Measurements from ENCODE around the gene CISH. TPM values are rescaled to one million over a fixed set of nuclear protein-coding genes. Genes with fewer than 3 reads are reported as not detected.

Gene CISH
- total RNA-seq, 4 donors from 2014 or later: 3.3 to 50.5 (median 20.3) TPM

GRCh38 chr3:50600141-50600753 is 11.3 kb downstream of the CISH start:
- H3K27ac ChIP-seq: peak overlapping the region; percentile 95 to 99 (median 96)
- DNase-seq (peak in 1 of 2 donors; percentile 58), ATAC-seq (no peak)
- in situ Hi-C loops (cut with MboI; ENCODE audit: low sequenced_read_pairs in 4 of 4) (loop anchor here in 1 of 4 donors (25.0 kb wide), 1 partner anchor 787 kb away; the partner anchor contains the start of genes MANF and RBM15B), intact Hi-C loops (cut with DNase I; ENCODE audit: low total_unique reads) (no loop called here)
- H3K9me3 ChIP-seq: no peaks in the 10 kb centered on the region
- peaks cover 57 to 59% of the 10 kb centered on the region in 2 donors for H3K4me1 ChIP-seq
- H3K36me3 ChIP-seq: no peaks in the 10 kb centered on the region
- no peaks in the 10 kb centered on the region for H3K27me3 ChIP-seq
- H3K4me3 ChIP-seq: no peak overlapping the region
- no peak for TF ChIP-seq POLR2A (IDR thresholded peaks at IDR 0.05)
- no peak for TF ChIP-seq CTCF (IDR thresholded peaks at IDR 0.05 in 4 of 5, conservative IDR thresholded peaks at IDR 0.05 in 1 of 5)

- H3K36me3 ChIP-seq: no peaks in the 10 kb centered on the region
- TF ChIP-seq CTCF (IDR thresholded peaks at IDR 0.05 in 4 of 5, conservative IDR thresholded peaks at IDR 0.05 in 1 of 5) (no peak), POLR2A (IDR thresholded peaks at IDR 0.05) (no peak)
- DNase-seq (no peak), ATAC-seq (no peak)
- intact Hi-C loops (cut with DNase I; ENCODE audit: low total_unique reads) (no loop called here), in situ Hi-C loops (cut with MboI; ENCODE audit: low sequenced_read_pairs in 4 of 4) (loop anchor here in 1 of 4 donors (25.0 kb wide), 1 partner anchor 788 kb away; the partner anchor contains the start of genes MANF and RBM15B)
- no peak overlapping the region for H3K4me3 ChIP-seq
- H3K4me1 ChIP-seq: peaks cover 53 to 56% of the 10 kb centered on the region in 2 donors
- no peaks in the 10 kb centered on the region for H3K27me3 ChIP-seq
- peak overlapping the region; percentile 95 to 99 (median 96) for H3K27ac ChIP-seq
- H3K9me3 ChIP-seq: no peaks in the 10 kb centered on the region
Observed at GRCh38 chr3:50599716-50600118, 11.9 kb downstream of the CISH start.

GRCh38 chr3:50599115-50599715 is 12.4 kb downstream of the CISH start:
- in situ Hi-C loops (cut with MboI; ENCODE audit: low sequenced_read_pairs in 4 of 4) (no loop called here), intact Hi-C loops (cut with DNase I; ENCODE audit: low total_unique reads) (no loop called here)
- H3K4me1 ChIP-seq: peaks cover 48 to 51% of the 10 kb centered on the region in 2 donors

GRCh38 chr3:50594253-50594785 is 17.3 kb downstream of the CISH start:
- H3K4me1 ChIP-seq: peaks cover 19 to 22% of the 10 kb centered on the region in 2 donors
- ATAC-seq (no peak), DNase-seq (no peak)
- intact Hi-C loops (cut with DNase I; ENCODE audit: low total_unique reads): no loop called here
- in situ Hi-C loops (cut with MboI; ENCODE audit: low sequenced_read_pairs in 4 of 4): no loop called here
- H3K9me3 ChIP-seq: no peaks in the 10 kb centered on the region
- TF ChIP-seq POLR2A (IDR thresholded peaks at IDR 0.05) (no peak), CTCF (IDR thresholded peaks at IDR 0.05 in 4 of 5, conservative IDR thresholded peaks at IDR 0.05 in 1 of 5) (no peak)
- H3K4me3 ChIP-seq: no peak overlapping the region
- H3K27ac ChIP-seq: no peak overlapping the region
- H3K27me3 ChIP-seq: no peaks in the 10 kb centered on the region
- no peaks in the 10 kb centered on the region for H3K36me3 ChIP-seq

More at GRCh38 chr3:50599115-50599715, 12.4 kb downstream of the CISH start:
- no peak for TF ChIP-seq CTCF (IDR thresholded peaks at IDR 0.05 in 4 of 5, conservative IDR thresholded peaks at IDR 0.05 in 1 of 5)
- Histone ChIP-seq H3K27ac (peak overlapping the region; percentile 95 to 99 (median 96)), H3K4me3 (no peak overlapping the region), H3K27me3 (no peaks in the 10 kb centered on the region), H3K9me3 (no peaks in the 10 kb centered on the region), H3K36me3 (no peaks in the 10 kb centered on the region)
- ATAC-seq: no peak
- DNase-seq: no peak
